HEK293 (cell line): ENCODE data around the gene LTC4S.

Source experiments
- CTCF ChIA-PET: fragments of 350-600 bp; formaldehyde crosslinking; extraction: SDS; loops from one replicate; lab custom pipeline; 2021; ENCODE audit warnings: antibody characterized with exemption; lab: Yijun Ruan, JAX
- POLR2A ChIA-PET: fragments of 300-600 bp; formaldehyde crosslinking; extraction: SDS; loops from one replicate; lab custom pipeline; 2020; ENCODE audit warnings: antibody characterized with exemption, inconsistent platforms; lab: Yijun Ruan, JAX
- H3K27ac ChIP-seq: fragments of 200-500 bp; sonication (Bioruptor generic); 2 replicates; pipeline ENCODE4 v1.5.1; 2014; ENCODE audit warnings: low read depth, low read length, control low read depth, inconsistent platforms; ENCODE audit errors: extremely low read depth
- H3K36me3 ChIP-seq, 2 experiments: fragments of 200-500 bp in 1 of 2; sonication (Bioruptor generic) in 1 of 2; 1 replicate in 1 of 2; 2 replicates in 1 of 2; pipeline ENCODE4 v1.5.1; 2014 to 2017; ENCODE audit warnings: inconsistent platforms in 2 of 2, low read length in 2 of 2; ENCODE audit not compliant: control insufficient read depth in 2 of 2, insufficient read depth in 1 of 2
- H3K4me1 ChIP-seq: fragments of 200-500 bp; sonication (Bioruptor generic); 2 replicates; pipeline ENCODE4 v1.5.1; 2014; ENCODE audit warnings: mild to moderate bottlenecking, low read length, inconsistent platforms; ENCODE audit not compliant: control insufficient read depth, insufficient read depth
- H3K4me3 ChIP-seq: 2 replicates; pipeline ENCODE4 v1.5.1; 2011; ENCODE audit warnings: low read depth, mild to moderate bottlenecking, control low read depth, low read length, moderate library complexity
- H3K9me3 ChIP-seq: fragments of 200-500 bp; sonication (Bioruptor generic); 2 replicates; pipeline ENCODE4 v1.5.1; 2014; ENCODE audit warnings: low read depth, low read length, inconsistent platforms; ENCODE audit not compliant: control insufficient read depth, insufficient read depth
- BCL11A ChIP-seq: fragments of 450-650 bp; formaldehyde crosslinking; IDR thresholded peaks from 2 replicates; pipeline ENCODE4 v1.5.1; 2016; ENCODE audit warnings: low read depth, missing biosample characterization, missing genetic modification characterization
- KLF10 ChIP-seq: fragments of 450-650 bp; IDR thresholded peaks from 2 replicates; pipeline ENCODE4 v1.5.1; 2018; ENCODE audit warnings: missing biosample characterization, mild to moderate bottlenecking, missing genetic modification characterization
- SP7 ChIP-seq: fragments of 450-650 bp; formaldehyde crosslinking; IDR thresholded peaks from 2 replicates; pipeline ENCODE4 v1.5.1; 2016; ENCODE audit warnings: missing biosample characterization, missing genetic modification characterization
- ZFP3 ChIP-seq: fragments of 450-650 bp; formaldehyde crosslinking; IDR thresholded peaks from 2 replicates; pipeline ENCODE4 v1.5.1; 2016; ENCODE audit warnings: low read depth, missing biosample characterization, missing genetic modification characterization
- ZNF155 ChIP-seq: fragments of 450-650 bp; formaldehyde crosslinking; IDR thresholded peaks from 2 replicates; pipeline ENCODE4 v1.5.1; 2016; ENCODE audit warnings: missing biosample characterization, missing genetic modification characterization
- ZNF391 ChIP-seq: fragments of 450-650 bp; formaldehyde crosslinking; IDR thresholded peaks from 2 replicates; pipeline ENCODE4 v1.5.1; 2016; ENCODE audit warnings: low read depth, missing biosample characterization, missing genetic modification characterization, borderline replicate concordance
- ZNF529 ChIP-seq: fragments of 450-650 bp; formaldehyde crosslinking; IDR thresholded peaks from 2 replicates; pipeline ENCODE4 v1.5.1; 2017; ENCODE audit warnings: missing genetic modification characterization, missing biosample characterization; ENCODE audit not compliant: insufficient replicate concordance
- ZNF571 ChIP-seq: fragments of 450-650 bp; formaldehyde crosslinking; IDR thresholded peaks from 2 replicates; pipeline ENCODE4 v1.5.0; 2017; ENCODE audit warnings: missing biosample characterization, missing genetic modification characterization
- ZNF621 ChIP-seq: fragments of 450-650 bp; formaldehyde crosslinking; IDR thresholded peaks from 2 replicates; pipeline ENCODE4 v1.5.1; 2017; ENCODE audit warnings: missing biosample characterization, missing genetic modification characterization
- ZXDB ChIP-seq: fragments of 450-650 bp; formaldehyde crosslinking; IDR thresholded peaks from 2 replicates; pipeline ENCODE4 v1.5.1; 2016; ENCODE audit warnings: missing biosample characterization, missing genetic modification characterization
- TF ChIP-seq, protein P1 (sequence below): fragments of 450-650 bp; formaldehyde crosslinking; IDR thresholded peaks from 2 replicates; pipeline ENCODE4 v1.5.1; 2016; ENCODE audit warnings: missing biosample characterization, missing genetic modification characterization, low read depth
- TF ChIP-seq, protein P2 (sequence below): fragments of 450-650 bp; formaldehyde crosslinking; IDR thresholded peaks from 2 replicates; pipeline ENCODE4 v1.5.1; 2016; ENCODE audit warnings: missing biosample characterization, missing genetic modification characterization
- TF ChIP-seq, protein P3 (sequence below): fragments of 450-650 bp; formaldehyde crosslinking; IDR thresholded peaks from 2 replicates; pipeline ENCODE4 v1.5.1; 2016; ENCODE audit warnings: missing biosample characterization, missing genetic modification characterization
- TF ChIP-seq, protein P4 (sequence below): fragments of 450-650 bp; IDR thresholded peaks from 2 replicates; pipeline ENCODE4 v1.5.1; 2018; ENCODE audit warnings: missing biosample characterization, mild to moderate bottlenecking, missing genetic modification characterization

Gene LTC4S

DNA sequence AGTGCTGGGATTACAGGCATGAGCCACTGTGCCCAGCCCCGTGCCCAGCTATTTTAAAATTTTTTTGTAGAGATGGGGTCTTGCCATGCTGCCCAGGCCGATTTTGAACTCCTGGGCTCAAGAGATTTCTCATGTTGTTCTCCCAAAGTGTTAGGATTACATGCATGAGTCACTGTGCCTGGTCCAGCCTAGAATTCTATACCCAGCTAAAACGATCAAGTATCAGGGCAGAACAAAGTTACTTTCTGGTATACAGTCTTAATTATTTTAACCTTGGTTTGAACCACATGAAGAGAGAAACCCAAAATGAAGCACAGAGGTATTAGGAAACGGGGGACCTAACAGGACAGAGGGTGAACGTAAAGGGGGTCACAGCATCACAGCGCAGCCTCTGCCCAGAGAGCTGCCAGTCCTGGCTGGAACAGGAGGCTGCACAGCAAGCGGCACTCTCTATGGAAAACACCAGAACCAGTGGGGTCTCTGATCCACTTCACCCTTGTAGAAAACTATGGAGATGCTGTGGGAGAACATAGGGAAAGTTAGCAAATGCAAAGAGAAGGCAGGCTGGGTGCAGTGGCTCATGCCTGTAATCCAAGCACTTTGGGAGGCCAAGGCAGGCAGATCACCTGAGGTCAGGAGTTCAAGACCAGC is 37.2 kb downstream of the LTC4S start:
- POLR2A ChIA-PET: interaction anchor here (1.1 to 1.3 kb wide), 2 partner anchors 9 kb away, joined by 4 to 8 read pairs; no protein-coding TSS in a partner anchor
- CTCF ChIA-PET: no interaction called here
- TF ChIP-seq, protein P1, sequence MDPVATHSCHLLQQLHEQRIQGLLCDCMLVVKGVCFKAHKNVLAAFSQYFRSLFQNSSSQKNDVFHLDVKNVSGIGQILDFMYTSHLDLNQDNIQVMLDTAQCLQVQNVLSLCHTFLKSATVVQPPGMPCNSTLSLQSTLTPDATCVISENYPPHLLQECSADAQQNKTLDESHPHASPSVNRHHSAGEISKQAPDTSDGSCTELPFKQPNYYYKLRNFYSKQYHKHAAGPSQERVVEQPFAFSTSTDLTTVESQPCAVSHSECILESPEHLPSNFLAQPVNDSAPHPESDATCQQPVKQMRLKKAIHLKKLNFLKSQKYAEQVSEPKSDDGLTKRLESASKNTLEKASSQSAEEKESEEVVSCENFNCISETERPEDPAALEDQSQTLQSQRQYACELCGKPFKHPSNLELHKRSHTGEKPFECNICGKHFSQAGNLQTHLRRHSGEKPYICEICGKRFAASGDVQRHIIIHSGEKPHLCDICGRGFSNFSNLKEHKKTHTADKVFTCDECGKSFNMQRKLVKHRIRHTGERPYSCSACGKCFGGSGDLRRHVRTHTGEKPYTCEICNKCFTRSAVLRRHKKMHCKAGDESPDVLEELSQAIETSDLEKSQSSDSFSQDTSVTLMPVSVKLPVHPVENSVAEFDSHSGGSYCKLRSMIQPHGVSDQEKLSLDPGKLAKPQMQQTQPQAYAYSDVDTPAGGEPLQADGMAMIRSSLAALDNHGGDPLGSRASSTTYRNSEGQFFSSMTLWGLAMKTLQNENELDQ (tag by site-specific recombination): no peak
- TF ChIP-seq ZNF155 (tag by site-specific recombination): no peak
- no peak for TF ChIP-seq BCL11A (tag by site-specific recombination)
- Histone ChIP-seq H3K27ac (no peak overlapping the region), H3K36me3 (peaks cover 43 to 89% of the 10 kb centered on the region in 2 experiments), H3K4me3 (no peak overlapping the region), H3K9me3 (no peaks in the 10 kb centered on the region), H3K4me1 (no peaks in the 10 kb centered on the region)

DNA sequence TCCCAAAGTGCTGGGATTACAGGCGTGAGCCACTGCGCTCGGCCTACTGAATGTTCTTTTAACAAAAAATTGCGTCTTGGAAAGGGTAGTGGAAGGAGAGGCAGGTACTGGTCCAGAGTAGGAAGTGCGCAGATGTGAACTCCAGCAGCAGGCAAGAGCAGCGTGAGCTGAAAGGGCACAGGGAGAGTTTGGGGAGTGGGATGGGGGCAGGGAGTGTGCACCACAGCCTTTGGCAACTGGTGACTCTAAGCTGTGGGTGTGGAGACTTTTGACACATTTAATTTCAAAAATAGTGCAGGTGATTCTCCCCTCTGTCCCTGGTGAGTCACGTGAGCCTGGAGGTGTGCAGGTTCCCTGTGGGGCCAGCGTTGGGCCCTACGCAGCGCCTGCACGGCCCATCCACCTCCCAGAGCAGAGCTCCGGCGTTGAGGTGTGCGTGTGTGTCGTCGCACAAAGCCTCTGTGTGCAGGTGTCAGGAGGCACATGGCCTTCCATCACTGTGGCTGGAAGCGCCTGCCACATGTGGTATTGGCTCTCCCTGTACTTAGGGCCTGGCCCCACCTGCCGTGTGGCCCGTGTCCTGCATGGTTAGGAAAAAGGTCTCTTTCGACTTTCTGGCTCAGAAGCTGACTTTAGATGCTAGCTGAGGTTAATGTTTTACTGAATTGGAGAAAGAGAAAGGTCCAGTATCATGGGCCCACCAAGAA is 38.4 kb downstream of the LTC4S start:
- Histone ChIP-seq H3K4me3 (no peak overlapping the region), H3K4me1 (no peaks in the 10 kb centered on the region), H3K27ac (peak overlapping the region; percentile 37; the same call in 1 of the 2 replicates), H3K9me3 (no peaks in the 10 kb centered on the region), H3K36me3 (peaks cover 32 to 89% of the 10 kb centered on the region in 2 experiments)
- TF ChIP-seq ZXDB (tag by site-specific recombination): no peak
- TF ChIP-seq ZNF571 (tag by site-specific recombination): no peak
- no peak for TF ChIP-seq ZNF529 (tag by site-specific recombination)
- no peak for TF ChIP-seq ZNF621 (tag by site-specific recombination)
- no peak for TF ChIP-seq ZNF391
- TF ChIP-seq ZFP3: no peak
- TF ChIP-seq, protein P2, sequence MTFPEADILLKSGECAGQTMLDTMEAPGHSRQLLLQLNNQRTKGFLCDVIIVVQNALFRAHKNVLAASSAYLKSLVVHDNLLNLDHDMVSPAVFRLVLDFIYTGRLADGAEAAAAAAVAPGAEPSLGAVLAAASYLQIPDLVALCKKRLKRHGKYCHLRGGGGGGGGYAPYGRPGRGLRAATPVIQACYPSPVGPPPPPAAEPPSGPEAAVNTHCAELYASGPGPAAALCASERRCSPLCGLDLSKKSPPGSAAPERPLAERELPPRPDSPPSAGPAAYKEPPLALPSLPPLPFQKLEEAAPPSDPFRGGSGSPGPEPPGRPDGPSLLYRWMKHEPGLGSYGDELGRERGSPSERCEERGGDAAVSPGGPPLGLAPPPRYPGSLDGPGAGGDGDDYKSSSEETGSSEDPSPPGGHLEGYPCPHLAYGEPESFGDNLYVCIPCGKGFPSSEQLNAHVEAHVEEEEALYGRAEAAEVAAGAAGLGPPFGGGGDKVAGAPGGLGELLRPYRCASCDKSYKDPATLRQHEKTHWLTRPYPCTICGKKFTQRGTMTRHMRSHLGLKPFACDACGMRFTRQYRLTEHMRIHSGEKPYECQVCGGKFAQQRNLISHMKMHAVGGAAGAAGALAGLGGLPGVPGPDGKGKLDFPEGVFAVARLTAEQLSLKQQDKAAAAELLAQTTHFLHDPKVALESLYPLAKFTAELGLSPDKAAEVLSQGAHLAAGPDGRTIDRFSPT (tag by site-specific recombination): no peak
- TF ChIP-seq, protein P3, sequence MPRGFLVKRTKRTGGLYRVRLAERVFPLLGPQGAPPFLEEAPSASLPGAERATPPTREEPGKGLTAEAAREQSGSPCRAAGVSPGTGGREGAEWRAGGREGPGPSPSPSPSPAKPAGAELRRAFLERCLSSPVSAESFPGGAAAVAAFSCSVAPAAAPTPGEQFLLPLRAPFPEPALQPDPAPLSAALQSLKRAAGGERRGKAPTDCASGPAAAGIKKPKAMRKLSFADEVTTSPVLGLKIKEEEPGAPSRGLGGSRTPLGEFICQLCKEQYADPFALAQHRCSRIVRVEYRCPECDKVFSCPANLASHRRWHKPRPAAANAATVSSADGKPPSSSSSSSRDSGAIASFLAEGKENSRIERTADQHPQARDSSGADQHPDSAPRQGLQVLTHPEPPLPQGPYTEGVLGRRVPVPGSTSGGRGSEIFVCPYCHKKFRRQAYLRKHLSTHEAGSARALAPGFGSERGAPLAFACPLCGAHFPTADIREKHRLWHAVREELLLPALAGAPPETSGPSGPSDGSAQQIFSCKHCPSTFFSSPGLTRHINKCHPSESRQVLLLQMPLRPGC (tag by site-specific recombination): no peak
- TF ChIP-seq, protein P4, sequence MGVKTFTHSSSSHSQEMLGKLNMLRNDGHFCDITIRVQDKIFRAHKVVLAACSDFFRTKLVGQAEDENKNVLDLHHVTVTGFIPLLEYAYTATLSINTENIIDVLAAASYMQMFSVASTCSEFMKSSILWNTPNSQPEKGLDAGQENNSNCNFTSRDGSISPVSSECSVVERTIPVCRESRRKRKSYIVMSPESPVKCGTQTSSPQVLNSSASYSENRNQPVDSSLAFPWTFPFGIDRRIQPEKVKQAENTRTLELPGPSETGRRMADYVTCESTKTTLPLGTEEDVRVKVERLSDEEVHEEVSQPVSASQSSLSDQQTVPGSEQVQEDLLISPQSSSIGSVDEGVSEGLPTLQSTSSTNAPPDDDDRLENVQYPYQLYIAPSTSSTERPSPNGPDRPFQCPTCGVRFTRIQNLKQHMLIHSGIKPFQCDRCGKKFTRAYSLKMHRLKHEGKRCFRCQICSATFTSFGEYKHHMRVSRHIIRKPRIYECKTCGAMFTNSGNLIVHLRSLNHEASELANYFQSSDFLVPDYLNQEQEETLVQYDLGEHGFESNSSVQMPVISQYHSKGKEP (tag by site-specific recombination): no peak
- TF ChIP-seq SP7 (tag by site-specific recombination): no peak
- no peak for TF ChIP-seq KLF10 (tag by site-specific recombination)
- ChIA-PET POLR2A (interaction anchor here (0.8 kb wide), 2 partner anchors 10 to 12 kb away, joined by 3 to 4 read pairs; partner anchors contain the start of gene SQSTM1), CTCF (no interaction called here)
